NB4 (cell line): ENCODE data around the gene RCN1.

Source experiments
- MYC ChIP-seq: IDR thresholded peaks from 2 replicates; pipeline ENCODE4 v1.6.1; 2011; ENCODE audit warnings: low read depth, low read length
- POLR2A ChIP-seq: IDR thresholded peaks from 2 replicates; pipeline ENCODE4 v1.6.1; 2011; ENCODE audit warnings: mild to moderate bottlenecking; ENCODE audit not compliant: insufficient read length; ENCODE audit errors: extremely low read depth
- TF ChIP-seq, protein P1 (sequence below): IDR thresholded peaks from one replicate; pipeline ENCODE4 v1.5.1; 2012; ENCODE audit warnings: low read depth, low read length

DNA sequence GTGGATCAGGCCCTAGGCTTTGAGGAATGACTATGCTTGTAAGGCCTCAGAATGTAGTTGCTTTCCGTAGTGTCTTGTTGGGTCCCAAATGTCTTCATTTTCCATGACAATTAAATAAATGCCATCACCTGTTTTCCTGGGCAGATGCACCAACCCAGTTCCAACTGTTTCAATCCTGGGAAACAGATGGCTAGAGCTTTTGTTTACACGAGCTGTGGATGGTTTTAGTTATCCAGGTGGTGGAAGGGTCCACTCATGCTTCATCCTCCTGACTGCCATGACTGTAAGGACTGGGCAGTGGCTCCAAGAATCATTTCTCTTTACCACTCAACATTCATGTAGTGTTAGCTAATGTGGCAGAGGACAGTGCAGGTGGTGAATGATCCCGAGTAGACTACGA lies 8.6 kb downstream of the RCN1 start:
- TF ChIP-seq, protein P1, sequence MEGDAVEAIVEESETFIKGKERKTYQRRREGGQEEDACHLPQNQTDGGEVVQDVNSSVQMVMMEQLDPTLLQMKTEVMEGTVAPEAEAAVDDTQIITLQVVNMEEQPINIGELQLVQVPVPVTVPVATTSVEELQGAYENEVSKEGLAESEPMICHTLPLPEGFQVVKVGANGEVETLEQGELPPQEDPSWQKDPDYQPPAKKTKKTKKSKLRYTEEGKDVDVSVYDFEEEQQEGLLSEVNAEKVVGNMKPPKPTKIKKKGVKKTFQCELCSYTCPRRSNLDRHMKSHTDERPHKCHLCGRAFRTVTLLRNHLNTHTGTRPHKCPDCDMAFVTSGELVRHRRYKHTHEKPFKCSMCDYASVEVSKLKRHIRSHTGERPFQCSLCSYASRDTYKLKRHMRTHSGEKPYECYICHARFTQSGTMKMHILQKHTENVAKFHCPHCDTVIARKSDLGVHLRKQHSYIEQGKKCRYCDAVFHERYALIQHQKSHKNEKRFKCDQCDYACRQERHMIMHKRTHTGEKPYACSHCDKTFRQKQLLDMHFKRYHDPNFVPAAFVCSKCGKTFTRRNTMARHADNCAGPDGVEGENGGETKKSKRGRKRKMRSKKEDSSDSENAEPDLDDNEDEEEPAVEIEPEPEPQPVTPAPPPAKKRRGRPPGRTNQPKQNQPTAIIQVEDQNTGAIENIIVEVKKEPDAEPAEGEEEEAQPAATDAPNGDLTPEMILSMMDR: no peak
- TF ChIP-seq MYC (no peak), POLR2A (no peak)
